Activated CD8-positive, alpha-beta T cell treated with anti-CD3 and anti-CD28 coated beads for 36 hours (primary cell): ENCODE data around the gene MEGF11. TPM values are rescaled to one million over a fixed set of nuclear protein-coding genes. Genes with fewer than 3 reads are reported as not detected.

Source experiments
- ATAC-seq: fragments of 200-7000 bp; cut with Tn5 transposase; one replicate; pipeline ENCODE4 v1.10.0; 2021; ENCODE audit warnings: mild to moderate bottlenecking, moderate library complexity
- CTCF ChIA-PET: fragments of 350-600 bp; sonication (Branson Sonifier 250); formaldehyde crosslinking; loops from one replicate; lab custom pipeline; 2021; ENCODE audit warnings: antibody characterized with exemption; lab: Charles Lee
- POLR2A ChIA-PET: fragments of 350-600 bp; sonication (Branson Sonifier 250); formaldehyde crosslinking; loops from one replicate; lab custom pipeline; 2021; ENCODE audit warnings: antibody characterized with exemption; lab: Charles Lee
- DNase-seq: peaks from one replicate; pipeline ENCODE4 v3.0.0-alpha.2; 2020
- H3K27ac Mint-ChIP-seq: one replicate; pipeline ENCODE4 v1.8.0; 2021; ENCODE audit warnings: mild to moderate bottlenecking, mixed read lengths
- H3K27me3 Mint-ChIP-seq: one replicate; pipeline ENCODE4 v1.8.0; 2021; ENCODE audit warnings: mixed read lengths
- H3K36me3 Mint-ChIP-seq: one replicate; pipeline ENCODE4 v1.8.0; 2021; ENCODE audit warnings: low read depth, mixed read lengths
- H3K4me1 Mint-ChIP-seq: one replicate; pipeline ENCODE4 v1.8.0; 2021; ENCODE audit warnings: low read depth, mixed read lengths
- H3K4me3 Mint-ChIP-seq: one replicate; pipeline ENCODE4 v1.8.0; 2021; ENCODE audit warnings: mild to moderate bottlenecking, moderate library complexity, mixed read lengths
- H3K9me3 Mint-ChIP-seq: one replicate; pipeline ENCODE4 v1.8.0; 2021; ENCODE audit warnings: mixed read lengths
- intact Hi-C: fragments of 100-400 bp; cut with micrococcal nuclease; formaldehyde crosslinking; loops from one replicate; pipeline ENCODE4 v1.10.0; 2022
- total RNA-seq, 2 experiments: library from RNA; stranded (reverse); gene quantifications; one replicate each; pipeline ENCODE4 v1.2.3, GENCODE V29; 2021
- TF ChIP-seq, protein P1 (sequence below): fragments of 200-600 bp; IDR thresholded peaks from one replicate; pipeline ENCODE4 v1.8.0; 2022; ENCODE audit warnings: antibody characterized with exemption, mild to moderate bottlenecking

The MEGF11 gene
- total RNA-seq, 2 experiments from 2014 or later, result not detected

GRCh38 chr15:66045542-66045941 lies 208.0 kb downstream of the MEGF11 start:
- CTCF ChIA-PET, result no interaction called here
- Mint-ChIP-seq H3K27me3 (peaks cover 2% of the 10 kb centered on the region), H3K4me1 (no peaks in the 10 kb centered on the region), H3K27ac (no peak overlapping the region), H3K36me3 (no peaks in the 10 kb centered on the region), H3K9me3 (no peaks in the 10 kb centered on the region), H3K4me3 (no peak overlapping the region)
- DNase-seq, result no peak
- no peak for ATAC-seq
- TF ChIP-seq, protein P1, sequence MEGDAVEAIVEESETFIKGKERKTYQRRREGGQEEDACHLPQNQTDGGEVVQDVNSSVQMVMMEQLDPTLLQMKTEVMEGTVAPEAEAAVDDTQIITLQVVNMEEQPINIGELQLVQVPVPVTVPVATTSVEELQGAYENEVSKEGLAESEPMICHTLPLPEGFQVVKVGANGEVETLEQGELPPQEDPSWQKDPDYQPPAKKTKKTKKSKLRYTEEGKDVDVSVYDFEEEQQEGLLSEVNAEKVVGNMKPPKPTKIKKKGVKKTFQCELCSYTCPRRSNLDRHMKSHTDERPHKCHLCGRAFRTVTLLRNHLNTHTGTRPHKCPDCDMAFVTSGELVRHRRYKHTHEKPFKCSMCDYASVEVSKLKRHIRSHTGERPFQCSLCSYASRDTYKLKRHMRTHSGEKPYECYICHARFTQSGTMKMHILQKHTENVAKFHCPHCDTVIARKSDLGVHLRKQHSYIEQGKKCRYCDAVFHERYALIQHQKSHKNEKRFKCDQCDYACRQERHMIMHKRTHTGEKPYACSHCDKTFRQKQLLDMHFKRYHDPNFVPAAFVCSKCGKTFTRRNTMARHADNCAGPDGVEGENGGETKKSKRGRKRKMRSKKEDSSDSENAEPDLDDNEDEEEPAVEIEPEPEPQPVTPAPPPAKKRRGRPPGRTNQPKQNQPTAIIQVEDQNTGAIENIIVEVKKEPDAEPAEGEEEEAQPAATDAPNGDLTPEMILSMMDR, result no peak
- POLR2A ChIA-PET, result no interaction called here
- intact Hi-C loops, result no loop called here

GRCh38 chr15:66044837-66045236 lies 208.7 kb downstream of the MEGF11 start:
- no peaks in the 10 kb centered on the region for H3K9me3 Mint-ChIP-seq
- intact Hi-C loops, result no loop called here
- H3K4me1 Mint-ChIP-seq, result no peaks in the 10 kb centered on the region

GRCh38 chr15:66043264-66043663 lies 210.3 kb downstream of the MEGF11 start:
- POLR2A ChIA-PET, result no interaction called here
- Mint-ChIP-seq H3K36me3 (no peaks in the 10 kb centered on the region), H3K27ac (no peak overlapping the region), H3K4me1 (no peaks in the 10 kb centered on the region), H3K9me3 (no peaks in the 10 kb centered on the region), H3K4me3 (no peak overlapping the region), H3K27me3 (peaks cover 8% of the 10 kb centered on the region)
- DNase-seq (no peak), ATAC-seq (no peak)
- intact Hi-C loops, result no loop called here
- CTCF ChIA-PET, result no interaction called here
- TF ChIP-seq, protein P1, result no peak

More at GRCh38 chr15:66044837-66045236, 208.7 kb downstream of the MEGF11 start:
- TF ChIP-seq, protein P1, result no peak
- Mint-ChIP-seq H3K4me3 (no peak overlapping the region), H3K27me3 (no peaks in the 10 kb centered on the region), H3K36me3 (no peaks in the 10 kb centered on the region), H3K27ac (no peak overlapping the region)
- ChIA-PET CTCF (no interaction called here), POLR2A (no interaction called here)
- ATAC-seq (no peak), DNase-seq (no peak)

DNA sequence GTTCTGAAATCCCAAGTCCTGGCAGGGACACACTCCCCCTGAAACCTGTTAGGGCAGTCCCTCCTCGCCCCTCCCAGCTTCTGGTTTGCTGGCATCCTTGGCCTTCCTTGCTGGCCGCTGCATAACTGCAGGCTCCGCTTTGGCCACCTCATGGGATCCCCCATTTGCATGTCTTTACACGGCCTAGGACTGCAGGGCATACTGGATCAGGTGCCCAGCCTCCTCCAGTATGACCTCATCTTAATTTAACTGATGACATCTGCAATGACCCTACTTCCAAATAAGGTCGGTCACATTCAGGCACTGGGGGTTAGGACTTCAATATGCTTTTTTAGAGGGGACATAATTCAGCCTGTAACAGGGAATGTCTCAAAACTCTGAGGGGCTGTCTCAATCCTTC lies 210.9 kb downstream of the MEGF11 start:
- Mint-ChIP-seq H3K27me3 (peaks cover 9% of the 10 kb centered on the region), H3K4me1 (no peaks in the 10 kb centered on the region), H3K4me3 (no peak overlapping the region), H3K9me3 (no peaks in the 10 kb centered on the region), H3K27ac (no peak overlapping the region), H3K36me3 (no peaks in the 10 kb centered on the region)
- ChIA-PET POLR2A (no interaction called here), CTCF (interaction anchor here (1.2 kb wide), 1 partner anchor 9 kb away, joined by 3 read pairs; no protein-coding TSS in a partner anchor)
- DNase-seq (no peak), ATAC-seq (no peak)
- intact Hi-C loops, result no loop called here
- TF ChIP-seq, protein P1, result no peak

DNA sequence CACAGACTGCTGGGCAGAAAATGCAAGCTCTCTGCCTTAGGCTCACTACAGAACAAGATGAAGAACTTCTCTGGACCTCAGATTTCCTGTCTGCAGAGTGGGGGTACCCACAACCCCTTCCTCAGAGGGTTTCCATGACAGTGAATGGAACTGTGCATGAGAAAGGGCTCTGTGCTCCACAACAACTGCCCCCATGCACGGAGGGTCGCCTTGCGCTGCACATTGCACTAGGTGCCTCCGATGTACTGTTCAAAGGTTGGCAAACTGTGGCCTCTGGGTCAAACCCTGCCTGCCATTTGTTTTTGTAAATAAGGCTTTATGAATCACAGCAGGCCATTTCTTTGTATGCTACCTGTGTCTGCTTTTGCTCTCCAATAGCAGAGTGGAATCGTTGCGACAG lies 212.3 kb downstream of the MEGF11 start:
- POLR2A ChIA-PET, result no interaction called here
- no peaks in the 10 kb centered on the region for H3K36me3 Mint-ChIP-seq
- DNase-seq (no peak), ATAC-seq (no peak)
- CTCF ChIA-PET, result interaction anchor here (1.3 kb wide), 1 partner anchor 59 kb away, joined by 4 read pairs; no protein-coding TSS in a partner anchor
- TF ChIP-seq, protein P1, result no peak
- H3K27me3 Mint-ChIP-seq, result peaks cover 9% of the 10 kb centered on the region
- H3K9me3 Mint-ChIP-seq, result no peaks in the 10 kb centered on the region
- no peaks in the 10 kb centered on the region for H3K4me1 Mint-ChIP-seq
- no peak overlapping the region for H3K4me3 Mint-ChIP-seq
- intact Hi-C loops, result no loop called here
- no peak overlapping the region for H3K27ac Mint-ChIP-seq
